Measurements from ENCODE around the gene MRPL44. TPM values are rescaled to one million over a fixed set of nuclear protein-coding genes. Genes with fewer than 3 reads are reported as not detected.

MRPL44 gene
- total and polyA plus RNA-seq, 2 of the 8 experiments (the other 6 are each of a cell fraction or from before 2014, with no cell fraction given), result 32.0 to 53.2 TPM

DNA sequence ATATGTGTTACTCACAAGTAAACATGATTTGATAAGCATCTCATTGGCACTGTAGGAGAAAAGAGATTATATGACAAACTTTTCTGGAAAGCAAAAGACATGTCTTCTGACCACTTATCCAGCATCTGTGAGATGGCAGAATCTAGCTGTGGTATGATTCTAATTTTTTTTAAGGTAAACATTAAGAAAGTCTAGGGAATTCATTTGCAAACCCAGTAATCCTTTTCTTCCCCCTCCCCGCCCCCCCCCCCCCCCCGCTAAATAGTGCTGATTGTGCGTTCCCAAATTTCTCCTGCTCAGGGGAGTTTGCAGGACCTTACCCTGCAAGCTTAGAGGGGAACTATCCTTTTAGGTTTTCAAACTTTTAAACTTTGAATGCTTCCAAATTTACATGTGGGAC lies 12.1 kb downstream of the MRPL44 start (continued):
- TF ChIP-seq SP4 (IDR thresholded peaks at IDR 0.05; ENCODE audit: low read length) (no peak), PHF8 (conservative IDR thresholded peaks at IDR 0.05; ENCODE audit: low read depth, low read length) (no peak), SUZ12 (IDR thresholded peaks at IDR 0.05; ENCODE audit: low read length) (no peak), TEAD4 (IDR thresholded peaks at IDR 0.05; ENCODE audit: low read depth, low read length) (no peak), MAX (IDR thresholded peaks at IDR 0.05) (no peak), TCF12 (IDR thresholded peaks at IDR 0.05; ENCODE audit: low read depth, low read length) (no peak), RXRA (IDR thresholded peaks at IDR 0.05; ENCODE audit: insufficient read depth, low read depth, low read length) (no peak)

All from H1 (cell line).